HG02938 (cell line): ENCODE data around the gene PRDM16.

Experiments used
- ATAC-seq: cut with Tn5 transposase; IDR thresholded peaks from one replicate; pipeline ENCODE4 v1.9.1; 2021; ENCODE audit warnings: mild to moderate bottlenecking, moderate library complexity; ENCODE audit not compliant: unreplicated experiment

The PRDM16 gene

DNA sequence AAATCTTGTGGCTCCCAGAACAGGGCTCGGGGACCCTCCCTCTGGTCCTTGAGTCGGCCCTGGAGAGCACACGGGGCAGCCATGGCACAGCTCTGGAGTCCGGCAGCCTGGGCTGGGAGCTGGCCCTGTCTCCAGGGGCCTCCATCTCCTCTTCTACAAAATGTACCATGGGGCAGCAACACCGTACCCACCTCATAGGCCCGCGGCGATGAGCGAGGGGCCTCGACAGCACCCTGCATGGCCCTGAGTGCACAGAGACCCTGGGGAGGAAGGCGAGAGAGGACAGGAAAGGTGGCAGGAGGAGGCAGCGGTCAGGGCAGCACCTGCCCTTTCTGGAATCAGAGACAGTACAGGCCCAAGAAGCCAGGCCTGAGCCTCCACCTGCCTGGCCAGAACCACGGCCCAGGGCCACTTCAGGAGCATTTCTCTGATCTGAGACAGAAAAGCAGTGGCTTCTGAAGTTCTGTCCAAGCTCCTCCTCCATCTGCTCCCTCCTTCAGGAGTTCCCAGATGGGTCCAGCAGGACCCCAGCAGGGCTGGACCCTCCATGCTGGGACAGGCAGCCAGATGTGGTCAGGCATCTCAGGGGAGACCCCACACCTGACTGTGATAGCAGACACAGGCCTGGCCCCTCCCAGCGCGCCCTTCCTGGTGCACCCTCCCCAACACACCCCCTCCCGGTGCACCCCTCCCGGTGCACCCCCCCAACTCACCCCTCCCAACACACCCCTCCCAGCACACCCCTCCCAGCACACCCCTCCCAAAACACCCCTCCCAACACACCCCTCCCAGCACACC is 309.6 kb downstream of the PRDM16 start:
- ATAC-seq: no peak

DNA sequence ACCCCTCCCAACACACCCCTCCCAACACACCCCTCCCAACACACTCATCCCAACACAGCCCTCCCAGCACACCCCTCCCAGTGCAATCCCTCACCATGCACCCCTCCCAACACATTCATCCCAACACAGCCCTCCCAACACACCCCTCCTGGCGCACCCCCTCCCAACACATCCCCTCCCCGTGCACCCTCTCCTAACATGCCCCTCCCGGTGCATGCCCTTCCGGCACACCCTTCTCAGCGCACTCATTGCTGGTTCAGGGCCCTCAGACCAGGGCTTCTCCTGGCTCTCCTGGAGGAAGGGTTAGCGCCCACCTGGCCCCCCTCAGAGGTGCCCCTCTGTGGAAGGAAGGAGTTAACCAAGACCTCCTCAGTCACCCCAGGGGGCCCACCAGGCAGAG is 310.9 kb downstream of the PRDM16 start:
- ATAC-seq: no peak

DNA sequence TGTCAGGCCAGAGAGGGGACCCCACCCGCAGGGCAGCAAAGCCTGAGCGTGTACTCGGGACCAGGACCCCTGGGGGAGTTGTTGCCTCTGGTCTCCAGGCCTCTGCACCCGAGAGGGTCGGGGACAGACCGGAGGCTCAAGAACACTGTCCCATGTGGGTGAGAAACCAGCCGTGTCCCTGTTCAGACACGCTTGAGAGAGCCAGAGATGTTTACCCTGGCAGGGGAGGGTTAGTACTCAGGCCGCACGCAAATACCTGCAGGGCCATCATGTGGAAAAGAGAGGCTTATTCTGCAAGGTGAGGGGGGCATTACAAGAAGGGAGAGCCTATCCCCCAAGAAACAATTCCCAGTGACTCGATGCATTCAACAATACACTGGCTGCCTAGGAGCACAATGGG is 311.5 kb downstream of the PRDM16 start:
- no peak for ATAC-seq

DNA sequence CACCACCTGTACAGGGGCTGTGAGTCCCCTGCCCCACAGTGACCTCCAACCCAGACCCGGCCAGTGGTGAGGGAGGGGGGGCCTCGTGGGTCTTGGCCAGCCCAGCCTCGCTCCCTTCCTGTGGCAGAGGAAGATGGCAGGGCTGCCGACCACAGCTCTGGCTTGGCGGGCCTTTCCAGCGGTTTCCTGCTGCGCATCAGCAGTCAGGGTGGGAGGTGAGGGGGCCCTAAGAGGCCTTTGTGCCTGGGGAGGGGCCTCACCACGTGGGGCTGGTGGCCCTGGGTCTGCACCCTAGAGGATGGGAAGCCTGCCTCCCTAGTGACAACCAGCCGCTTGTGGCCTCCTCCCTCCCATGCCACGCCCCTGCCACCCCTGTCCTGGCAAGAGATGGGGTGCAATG is 312.9 kb downstream of the PRDM16 start:
- no peak for ATAC-seq

DNA sequence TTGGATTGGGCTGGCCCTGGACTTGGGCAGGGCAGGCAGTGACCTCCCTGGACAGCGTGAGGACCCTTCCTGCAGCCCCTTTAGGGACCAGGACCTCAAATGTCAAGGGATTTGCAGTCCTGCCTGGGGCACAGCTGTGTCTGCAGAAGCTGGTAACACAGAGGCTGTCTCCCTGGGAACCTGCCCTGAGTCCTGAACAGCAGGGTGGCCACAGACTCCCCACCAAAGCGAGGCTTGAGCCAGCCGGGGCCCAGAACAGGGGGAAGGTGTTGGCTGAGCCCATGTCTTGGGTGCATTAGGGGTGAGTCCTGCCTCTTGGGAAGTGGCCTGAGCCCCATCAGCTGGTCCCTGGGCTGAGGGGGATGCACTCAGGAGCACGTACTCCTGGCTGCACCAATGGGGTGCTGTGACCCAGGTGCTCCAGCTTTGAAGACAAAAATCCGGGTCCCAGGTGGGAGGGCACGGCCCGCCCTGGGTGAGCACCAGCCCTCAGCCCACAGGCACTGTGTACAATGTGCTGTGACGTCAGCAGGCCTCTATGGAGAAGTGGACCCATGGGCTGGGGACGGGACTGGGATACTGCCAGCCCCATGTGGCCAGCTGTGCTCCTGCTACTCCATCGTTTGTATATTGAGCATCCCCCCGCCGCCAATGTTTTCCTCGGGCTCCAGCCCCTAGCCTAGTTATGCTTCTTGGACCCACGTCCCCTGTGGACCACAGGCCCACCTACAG is 313.5 kb downstream of the PRDM16 start:
- no peak for ATAC-seq

DNA sequence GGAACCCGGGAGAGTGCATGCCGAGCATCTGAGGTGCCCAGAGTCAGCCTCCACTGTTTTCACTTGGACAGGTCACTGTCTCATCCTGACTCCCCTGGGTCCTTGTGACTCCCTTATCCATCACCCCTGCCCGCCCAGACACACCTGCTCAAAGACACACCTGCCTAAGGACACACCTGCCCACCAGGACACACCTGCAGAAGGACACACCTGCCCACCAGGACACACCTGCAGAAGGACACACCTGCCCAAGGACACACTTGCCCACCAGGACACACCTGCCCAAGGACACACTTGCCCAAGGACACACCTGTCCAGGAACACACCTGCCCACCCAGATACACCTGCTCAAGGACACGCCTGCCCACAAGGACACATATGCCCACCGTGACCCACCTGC is 314.7 kb downstream of the PRDM16 start:
- no peak for ATAC-seq

DNA sequence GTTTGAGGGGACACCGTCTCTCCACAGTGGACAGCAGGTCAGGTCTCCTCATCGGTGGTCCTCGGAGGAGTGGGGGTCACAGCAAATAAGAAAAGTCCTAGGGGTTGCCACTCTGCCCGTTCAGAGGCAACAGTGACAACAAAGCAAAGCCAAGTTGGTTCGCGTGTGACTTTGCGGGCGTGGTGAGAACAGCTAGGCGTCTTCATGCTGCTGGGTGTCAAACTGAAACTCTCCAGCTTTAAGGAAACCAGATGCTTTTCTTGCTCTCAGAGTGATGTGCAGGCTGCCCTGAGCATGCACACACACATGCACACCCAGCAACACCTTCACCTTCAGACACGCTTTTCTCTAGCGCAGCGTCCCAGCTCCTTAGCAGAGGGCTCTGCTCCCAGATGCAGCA is 315.4 kb downstream of the PRDM16 start:
- no peak for ATAC-seq

DNA sequence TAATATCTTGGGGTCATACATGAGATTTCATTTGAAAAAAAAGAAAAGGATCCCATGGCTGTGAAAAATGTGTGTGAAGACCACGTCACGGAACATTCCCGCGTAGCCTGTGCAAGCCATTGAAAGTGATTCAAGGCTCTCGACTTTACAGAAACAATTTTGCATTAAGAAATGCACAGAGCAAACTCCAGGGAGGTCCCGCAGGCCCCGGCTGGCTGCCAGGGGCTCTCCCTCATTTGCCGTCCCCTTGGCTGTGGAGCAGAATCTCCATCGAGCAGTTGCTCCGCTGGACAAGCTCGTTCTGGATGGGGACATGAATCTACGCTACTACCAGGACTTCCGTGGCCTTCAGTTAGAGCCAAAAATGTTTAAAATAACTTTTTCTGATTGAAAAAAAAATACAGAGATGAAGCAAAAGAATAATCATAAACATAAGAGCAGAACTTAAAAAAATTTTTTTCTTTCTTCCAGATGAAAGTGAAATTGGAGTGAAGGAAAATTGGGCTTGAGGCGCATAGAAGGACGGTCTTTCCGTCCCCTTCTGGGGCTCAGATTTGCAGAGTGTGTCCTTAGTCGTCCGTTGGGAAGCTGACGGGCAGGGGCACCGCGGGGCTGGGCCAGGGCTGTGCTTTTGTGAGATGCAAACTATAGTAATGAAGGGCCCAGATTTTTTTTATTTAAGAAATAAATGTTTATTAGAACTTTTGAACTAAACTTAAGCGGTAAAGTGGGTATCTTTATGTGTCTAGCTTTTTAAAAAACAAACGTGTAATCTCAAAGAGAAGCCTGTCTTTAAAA is 317.4 kb downstream of the PRDM16 start:
- ATAC-seq: no peak

DNA sequence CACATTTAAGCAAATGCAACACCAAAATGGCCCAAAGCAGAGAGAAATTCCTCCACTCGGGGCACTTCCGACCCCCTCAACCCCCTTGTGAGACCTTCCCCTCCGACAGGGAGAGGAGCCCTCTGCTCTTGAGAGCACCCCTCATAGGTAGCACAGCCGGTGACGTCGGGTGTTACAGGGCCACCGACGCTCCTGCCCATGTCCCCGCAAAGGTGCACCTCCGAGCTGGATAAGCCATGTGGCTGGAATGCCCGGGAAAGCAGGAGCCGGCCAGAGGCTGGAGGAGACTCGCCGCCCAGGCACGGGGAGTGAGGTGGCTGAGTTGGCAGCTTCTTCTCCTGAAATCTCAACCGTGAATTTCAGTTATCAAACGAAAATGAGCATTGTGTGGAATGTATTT is 318.4 kb downstream of the PRDM16 start:
- no peak for ATAC-seq

DNA sequence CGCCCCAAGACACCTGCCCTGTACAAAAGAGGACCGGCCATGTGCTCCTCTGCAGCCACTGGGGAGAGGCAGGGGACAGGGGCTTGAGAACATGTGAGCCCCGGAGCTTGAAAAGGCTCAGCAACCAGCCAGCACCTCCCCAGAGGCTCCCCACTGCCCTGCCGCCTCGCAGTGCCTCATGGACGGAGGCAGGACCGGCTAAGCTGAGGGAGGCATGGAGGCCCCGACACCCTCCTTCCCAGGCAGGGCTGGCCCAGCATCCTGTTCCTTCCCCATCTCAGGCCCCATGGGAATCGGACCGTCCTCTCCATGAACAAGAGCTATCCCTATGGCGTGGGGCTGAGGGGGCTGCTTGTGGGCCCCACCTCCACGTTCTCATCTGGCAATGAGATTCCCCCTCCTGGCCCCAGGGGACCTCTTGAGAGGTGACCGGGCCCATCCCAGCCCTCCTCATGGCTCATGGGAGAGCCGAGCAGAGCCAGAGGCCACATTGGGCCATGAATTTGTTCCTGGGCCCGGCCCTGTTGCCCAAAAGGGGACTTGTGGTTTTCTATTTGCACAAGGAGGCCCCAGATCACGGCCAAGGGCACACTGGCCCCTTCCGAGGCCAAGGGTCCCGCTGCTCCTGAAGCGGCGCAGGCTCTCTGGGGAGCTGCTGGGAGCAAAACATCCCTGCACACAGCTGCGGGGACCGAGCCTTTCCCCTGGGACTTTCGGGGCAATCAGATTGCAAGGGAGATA is 320.3 kb downstream of the PRDM16 start:
- ATAC-seq: no peak

DNA sequence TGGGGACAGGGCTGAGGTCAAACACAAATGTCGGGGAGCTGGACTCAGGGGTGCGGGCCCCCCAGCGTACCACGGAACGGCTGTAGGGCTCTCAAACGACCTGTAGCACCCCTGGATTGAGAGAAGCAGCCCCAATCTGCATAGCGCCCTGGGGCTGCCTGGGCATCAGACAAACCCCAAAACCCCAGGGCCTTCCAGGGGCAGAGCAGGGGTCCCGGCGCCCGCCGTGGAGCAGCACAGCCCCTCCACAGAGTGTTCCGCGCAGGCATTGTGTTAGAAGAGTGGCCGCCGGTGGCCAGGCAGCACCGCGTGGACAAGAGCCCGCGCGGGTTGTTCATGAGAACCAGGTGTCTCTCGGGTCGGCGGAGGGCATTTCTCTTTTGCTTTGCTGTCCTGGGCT is 321.3 kb downstream of the PRDM16 start:
- ATAC-seq: no peak

DNA sequence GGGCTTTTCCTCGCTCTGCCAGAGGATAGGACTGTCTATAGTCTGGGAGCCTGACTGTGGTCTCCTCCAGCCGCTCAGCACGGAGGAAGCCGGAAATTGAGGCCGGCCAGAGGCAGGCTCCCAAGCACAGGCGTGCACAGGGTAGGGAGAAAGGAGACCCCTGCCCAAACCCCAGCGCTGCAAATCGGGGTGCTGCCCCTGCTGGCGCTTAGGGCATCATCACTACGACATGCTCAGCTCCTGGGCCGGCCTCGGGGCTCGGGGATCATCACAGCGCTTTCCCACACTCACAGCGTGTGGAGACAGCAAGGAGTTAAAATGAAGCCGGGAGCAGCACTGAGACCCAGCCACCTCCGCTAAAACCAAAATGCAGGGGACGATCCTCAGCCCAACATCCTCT is 322.7 kb downstream of the PRDM16 start:
- ATAC-seq: no peak

DNA sequence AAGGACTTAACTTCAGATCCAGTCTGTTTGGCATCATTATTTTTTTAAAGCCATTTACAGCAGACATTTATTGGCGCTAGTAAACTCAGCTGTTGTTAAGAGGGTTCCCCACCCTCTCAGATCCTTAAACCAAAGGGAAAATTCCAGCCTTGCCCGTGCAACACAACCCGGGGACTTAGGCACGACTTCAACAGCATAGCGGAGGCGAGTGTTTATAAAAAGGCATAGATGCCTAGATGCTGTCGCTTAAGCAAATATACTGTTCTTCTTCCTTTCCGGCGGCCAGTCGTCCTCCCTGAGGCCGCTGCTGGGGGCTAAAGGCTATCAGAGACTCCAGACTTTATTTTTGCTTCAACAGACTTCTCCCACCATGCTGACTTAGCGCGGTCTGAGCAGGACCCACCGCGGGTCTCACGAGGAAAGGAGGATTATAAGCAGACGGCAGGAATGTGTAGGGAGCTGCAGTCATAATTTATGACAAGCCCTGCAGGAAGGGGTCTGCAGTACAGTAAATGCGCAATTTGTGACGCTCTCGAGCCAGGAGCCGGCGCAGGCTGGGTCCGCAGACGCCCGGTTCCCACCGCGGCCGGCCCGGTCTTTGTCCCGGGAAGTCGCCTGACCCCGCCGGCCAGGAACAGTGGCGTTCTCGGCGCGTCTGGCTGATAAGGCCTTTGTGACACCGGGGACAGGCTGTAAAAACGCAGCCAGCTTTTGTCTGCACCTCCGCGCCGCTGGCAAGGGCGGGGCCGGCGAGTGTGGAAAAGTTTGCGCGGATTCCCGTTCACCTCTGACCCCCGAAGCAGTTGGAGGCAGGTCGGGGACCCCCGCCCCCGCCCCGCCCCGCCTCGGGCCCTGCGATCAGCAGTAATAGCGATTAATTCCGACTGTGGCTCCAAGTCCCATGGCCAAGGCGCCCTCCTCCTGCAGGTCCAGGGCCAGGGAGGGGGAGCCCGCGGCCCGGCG is 324.3 kb downstream of the PRDM16 start:
- ATAC-seq: no peak

DNA sequence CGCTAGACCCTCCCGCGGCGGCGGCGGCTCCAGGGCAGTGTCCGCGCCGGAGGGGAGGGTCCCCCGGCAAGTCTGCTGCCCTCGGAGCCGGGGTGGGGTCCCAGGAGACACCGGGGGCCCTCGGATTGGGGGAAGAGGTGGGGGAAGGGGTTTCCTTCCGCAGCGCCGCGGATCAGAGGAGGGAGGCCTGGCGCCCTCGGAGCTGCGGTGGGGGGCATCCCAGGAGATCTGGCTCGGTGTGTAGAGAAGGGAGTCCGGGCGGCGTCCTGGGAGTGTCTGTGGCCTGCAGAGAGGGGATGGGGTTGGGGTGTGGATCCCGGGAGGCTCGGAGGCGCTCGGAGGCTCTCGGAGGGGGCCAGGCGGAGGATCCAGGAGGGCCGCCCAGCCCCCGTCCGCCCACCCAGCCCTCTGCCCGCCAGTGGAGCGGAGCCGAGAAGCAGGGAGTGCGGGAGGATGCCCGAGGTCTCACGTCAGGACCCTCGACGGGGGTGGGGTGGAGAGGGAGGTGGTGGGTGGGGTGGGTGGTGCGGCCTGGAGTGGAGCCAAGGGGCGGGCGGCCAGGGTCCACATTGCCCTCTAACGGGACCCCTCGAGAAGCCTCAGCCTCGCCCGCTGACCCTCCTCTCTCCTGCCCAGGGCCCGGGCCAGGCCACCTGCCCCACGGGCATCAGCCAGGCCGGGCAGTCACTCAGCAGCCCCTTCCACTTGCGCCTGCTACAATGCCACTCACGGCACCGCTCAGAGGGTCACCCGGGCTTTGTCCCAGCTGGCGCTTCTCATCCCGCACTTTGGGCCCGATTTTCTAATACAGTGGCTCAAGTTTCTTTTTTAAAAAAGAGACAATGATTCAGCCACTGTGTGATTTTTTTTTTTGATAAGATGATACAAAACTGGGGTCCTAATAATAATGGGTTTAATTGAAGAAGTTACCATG is 325.3 kb downstream of the PRDM16 start:
- ATAC-seq: no peak

DNA sequence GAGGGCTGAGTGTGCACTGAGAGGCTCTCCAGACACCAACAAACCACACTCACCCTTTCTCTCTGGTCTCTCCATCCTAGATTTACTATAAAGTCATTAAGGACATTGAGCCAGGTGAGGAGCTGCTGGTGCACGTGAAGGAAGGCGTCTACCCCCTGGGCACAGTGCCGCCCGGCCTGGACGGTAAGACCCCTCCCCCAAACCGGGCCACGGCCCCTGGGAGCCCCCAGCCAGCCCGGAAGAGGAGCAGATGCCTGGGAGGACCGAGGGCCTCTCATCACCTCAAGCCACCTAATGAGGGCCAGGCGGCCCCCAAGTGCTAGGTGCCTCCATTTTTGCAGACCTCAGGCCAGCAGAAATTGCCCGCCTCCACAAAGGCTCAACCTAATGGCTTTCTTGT is 327.4 kb downstream of the PRDM16 start:
- no peak for ATAC-seq

DNA sequence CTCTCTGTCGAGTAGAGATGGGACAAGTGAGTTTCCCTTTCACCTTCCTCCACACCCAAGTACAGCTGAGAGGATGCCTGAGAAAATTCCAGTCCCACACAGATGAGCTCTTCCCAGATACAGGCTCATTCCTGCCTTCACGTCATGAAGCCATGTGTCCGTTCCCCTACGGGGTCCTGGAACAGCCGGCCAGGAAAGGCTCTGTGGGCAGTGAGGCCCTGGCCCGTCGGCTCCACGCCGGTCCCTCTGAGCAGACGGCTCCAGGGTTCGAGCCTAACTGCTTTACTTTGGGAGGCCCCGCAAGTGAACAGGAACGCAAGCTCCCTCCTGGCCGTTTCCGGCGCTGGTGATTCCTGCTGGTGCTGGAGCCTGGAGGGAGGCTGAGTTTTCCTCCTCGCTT is 328.3 kb downstream of the PRDM16 start:
- no peak for ATAC-seq

DNA sequence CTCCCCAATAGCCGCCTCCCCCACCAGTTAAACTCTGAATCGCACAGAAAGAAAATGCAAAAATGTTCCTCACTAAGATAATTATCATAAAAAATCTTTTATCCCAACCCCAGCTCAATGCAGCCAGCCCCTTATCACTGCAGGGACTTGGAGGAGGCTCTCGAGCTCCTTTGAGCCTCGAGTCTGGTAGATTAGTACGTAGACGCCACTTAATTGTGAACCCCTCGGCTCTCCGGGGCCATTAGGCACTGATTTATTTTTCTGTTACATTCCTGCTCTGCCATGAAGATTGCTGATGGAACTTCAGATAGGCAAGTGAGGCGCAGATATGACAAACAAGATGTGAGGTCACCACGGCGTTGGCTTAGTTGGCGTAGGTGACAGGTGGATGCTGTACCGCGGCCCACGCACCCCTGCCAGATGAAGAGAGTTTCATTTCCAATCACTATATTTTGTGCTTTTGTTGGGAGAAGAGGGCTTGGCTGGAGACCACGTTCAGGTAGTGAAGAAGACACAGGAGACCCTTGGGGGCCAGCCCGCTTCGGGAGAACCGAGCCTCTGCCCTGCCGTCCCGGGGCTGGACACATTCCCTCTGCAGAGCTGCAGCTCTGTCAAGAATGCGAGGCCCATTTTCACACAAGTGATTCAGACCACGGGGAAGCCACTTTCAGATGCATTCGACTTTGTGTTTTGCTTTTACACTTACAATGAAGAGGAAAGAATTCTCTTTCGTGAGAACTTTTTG is 329.6 kb downstream of the PRDM16 start:
- no peak for ATAC-seq

DNA sequence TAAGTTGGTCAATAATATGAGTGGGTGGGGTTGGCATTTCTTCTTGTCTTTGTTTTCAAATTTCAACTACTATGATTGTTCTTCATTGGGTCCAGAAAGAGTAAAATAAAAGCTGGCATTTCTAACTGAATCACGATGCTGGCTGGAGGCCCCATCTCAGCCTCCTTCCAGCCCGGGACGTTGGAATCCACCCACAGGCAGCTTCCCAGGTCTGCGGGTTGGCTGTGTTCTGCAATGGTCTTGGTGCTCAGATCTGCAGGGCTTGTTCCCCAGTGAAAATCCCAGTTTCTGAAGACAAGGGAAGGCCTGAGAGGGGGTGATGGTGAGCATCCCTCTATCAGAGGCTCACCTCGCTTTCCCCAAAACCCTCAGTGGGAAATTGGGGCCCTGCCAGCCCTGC is 330.7 kb downstream of the PRDM16 start:
- ATAC-seq: no peak
